Stomach (tissue), 9 donors: ENCODE results near the gene PRM2. TPM values are rescaled to one million over a fixed set of nuclear protein-coding genes. Genes with fewer than 3 reads are reported as not detected.

Source experiments
- DNase-seq, 2 donors: peaks; one replicate each; pipeline versions ENCODE4 v3.0.0 to v3.0.0-alpha.2; 2013 to 2019
- H3K27ac ChIP-seq, 5 donors: fragments of 200-600 bp in 4 of 5; sonication (generic) in 4 of 5; one replicate each; pipeline ENCODE4 v1.5.1; 2013 to 2019; ENCODE audit warnings: mild to moderate bottlenecking in 1 of 5, moderate library complexity in 1 of 5
- H3K27me3 ChIP-seq, 3 donors: fragments of 200-600 bp; sonication (generic); one replicate each; pipeline ENCODE4 v1.5.1; 2017 to 2019; ENCODE audit warnings: mixed run types in 1 of 3
- H3K36me3 ChIP-seq, 4 donors: fragments of 200-600 bp; sonication (generic); 1 replicate in 3 of 4; 2 replicates in 1 of 4; pipeline ENCODE4 v1.5.1; 2016 to 2019
- H3K4me1 ChIP-seq, 4 donors: fragments of 200-600 bp; sonication (generic); one replicate each; pipeline ENCODE4 v1.5.1; 2016 to 2019
- H3K4me3 ChIP-seq, 4 donors: fragments of 200-600 bp; sonication (generic) in 3 of 4; one replicate each; pipeline ENCODE4 v1.5.1; 2016 to 2019; ENCODE audit warnings: mild to moderate bottlenecking in 1 of 4
- H3K9me3 ChIP-seq, 4 donors: fragments of 200-600 bp; sonication (generic); one replicate each; pipeline ENCODE4 v1.5.1; 2016 to 2019
- CTCF ChIP-seq, 7 experiments: fragments of 450-650 bp in 4 of 7; fragments of 200-600 bp in 3 of 7; sonication (generic) in 3 of 7; IDR thresholded peaks; one replicate each; pipeline ENCODE4 v1.5.1; 2016 to 2019; ENCODE audit warnings: antibody characterized with exemption in 7 of 7, control low read depth in 2 of 7, mild to moderate bottlenecking in 1 of 7
- EP300 ChIP-seq: sonication (generic); formaldehyde crosslinking; IDR thresholded peaks from one replicate; pipeline ENCODE4 v1.6.1; 2017; ENCODE audit warnings: antibody characterized with exemption
- POLR2A ChIP-seq, 4 donors: fragments of 450-650 bp; IDR thresholded peaks; one replicate each; pipeline ENCODE4 v1.6.1; 2016; ENCODE audit warnings: antibody characterized with exemption in 4 of 4, control low read depth in 2 of 4, mild to moderate bottlenecking in 1 of 4, moderate library complexity in 1 of 4
- POLR2AphosphoS5 ChIP-seq, 3 donors: sonication (generic); formaldehyde crosslinking; IDR thresholded peaks; one replicate each; pipeline ENCODE4 v1.6.1; 2016; ENCODE audit warnings: antibody characterized with exemption in 3 of 3
- WGBS, 5 donors: extraction: QIAGEN DNeasy Blood & Tissue Kit in 3 of 5; methylation state at CpG; one replicate each; pipeline versions ENCODE4 v1.1.5 to v1.1.7; 2013 to 2018; 5-methylcytosine and 5-hydroxymethylcytosine counted together
- intact Hi-C: fragments of 100-400 bp; cut with DNase I; formaldehyde crosslinking; loops from one replicate; pipeline ENCODE4 v1.15.1; 2023; ENCODE audit warnings: low total_unique reads
- polyA plus RNA-seq, 3 donors: library from polyadenylated mRNA; stranded (reverse); fragments of 200-250 nt; gene quantifications; one replicate each; pipeline ENCODE4 v1.2.3, GENCODE V29; 2013
- small RNA-seq, 4 donors: library from RNA; depleted of rRNA; stranded (forward); fragments of <200 nt; gene quantifications; one replicate each; pipeline ENCODE3, GENCODE V24; 2016
- total RNA-seq, 5 donors: library from RNA; depleted of rRNA; stranded (reverse); fragments of >200 nt; gene quantifications; one replicate each; pipeline versions ENCODE4 v1.1.0 to v1.2.3, GENCODE V29; 2014 to 2016
- donor health status: healthy with polysubstance abuse.
- donor health status: Bipolar disorder and iron deficiency.
- donor health status: healthy.

Gene PRM2
- total and polyA plus RNA-seq, 8 donors: not detected

DNA sequence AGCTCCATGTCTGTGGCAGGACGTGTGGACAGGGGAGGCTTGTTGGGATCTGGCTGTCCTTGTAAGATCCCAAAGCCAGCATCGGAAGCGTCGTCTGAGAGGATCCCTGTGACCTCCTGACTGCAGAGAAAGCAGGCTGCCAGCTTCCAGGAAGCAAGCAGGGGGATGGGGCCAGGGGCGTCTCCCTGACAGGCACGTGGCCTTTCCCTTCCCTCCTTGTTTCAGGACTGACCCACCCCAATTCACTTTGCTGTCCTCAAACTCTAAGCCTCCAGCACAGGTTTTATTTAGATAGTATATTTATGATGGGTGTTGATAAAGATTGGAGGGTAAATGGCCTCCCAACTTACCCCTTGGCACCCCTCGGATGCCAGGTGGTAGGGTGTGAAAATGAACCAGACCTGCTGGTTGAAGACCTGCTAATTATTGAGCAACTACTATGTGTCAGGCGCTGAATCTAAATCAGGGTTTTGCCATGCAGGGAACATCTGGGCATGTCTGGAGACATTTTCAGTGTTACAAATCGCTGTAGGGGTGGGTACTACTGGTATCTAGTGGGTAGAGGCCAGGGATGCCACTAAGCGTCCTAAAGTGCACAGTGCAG lies 44.8 kb downstream of the PRM2 start:
- H3K27ac ChIP-seq: peak overlapping the region in 2 of 5 donors; percentile 1 to 26
- TF ChIP-seq EP300: no peak
- no peak for TF ChIP-seq POLR2AphosphoS5 (IDR thresholded peaks at IDR 0.05)

GRCh38 chr16:11229906-11230305 lies 46.4 kb downstream of the PRM2 start:
- H3K27ac ChIP-seq: no peak overlapping the region
- WGBS, 5 donors: 53 to 74% (median 69%) methylated on average over 4 of the region's 4 CpGs
- peak in 1 of 2 donors; percentile 62 for DNase-seq
- H3K36me3 ChIP-seq: no peaks in the 10 kb centered on the region
- intact Hi-C loops: no loop called here
- H3K27me3 ChIP-seq: no peaks in the 10 kb centered on the region
- peaks cover 8 to 19% (median 13%) of the 10 kb centered on the region in 4 donors for H3K4me1 ChIP-seq
- H3K9me3 ChIP-seq: no peaks in the 10 kb centered on the region
- H3K4me3 ChIP-seq: no peak overlapping the region
- TF ChIP-seq EP300 (no peak), POLR2AphosphoS5 (IDR thresholded peaks at IDR 0.05) (no peak), CTCF (IDR thresholded peaks at IDR 0.05) (no peak), POLR2A (IDR thresholded peaks at IDR 0.05) (no peak)

More for the DNA sequence above, 44.8 kb downstream of the PRM2 start:
- Histone ChIP-seq H3K36me3 (no peaks in the 10 kb centered on the region), H3K4me3 (no peak overlapping the region), H3K27me3 (no peaks in the 10 kb centered on the region), H3K4me1 (peaks cover 8 to 22% (median 10%) of the 10 kb centered on the region in 4 donors), H3K9me3 (no peaks in the 10 kb centered on the region)
- intact Hi-C loops: no loop called here
- no peak for DNase-seq
- WGBS, 5 donors: 80 to 90% (median 86%) methylated on average over 10 of the region's 10 CpGs

- intact Hi-C loops: no loop called here
- Histone ChIP-seq H3K27ac (no peak overlapping the region), H3K4me3 (no peak overlapping the region), H3K27me3 (no peaks in the 10 kb centered on the region), H3K4me1 (peaks cover 8 to 21% (median 16%) of the 10 kb centered on the region in 4 donors), H3K9me3 (no peaks in the 10 kb centered on the region), H3K36me3 (no peaks in the 10 kb centered on the region)
- no peak for DNase-seq
- 68 to 85% (median 78%) methylated on average over 5 of the region's 5 CpGs for WGBS, 5 donors
- no peak for TF ChIP-seq CTCF (IDR thresholded peaks at IDR 0.05)
- no peak for TF ChIP-seq POLR2AphosphoS5 (IDR thresholded peaks at IDR 0.05)
- TF ChIP-seq POLR2A (IDR thresholded peaks at IDR 0.05): no peak
- TF ChIP-seq EP300: no peak
These were observed 46.8 kb downstream of the PRM2 start for GRCh38 chr16:11229432-11229831.

DNA sequence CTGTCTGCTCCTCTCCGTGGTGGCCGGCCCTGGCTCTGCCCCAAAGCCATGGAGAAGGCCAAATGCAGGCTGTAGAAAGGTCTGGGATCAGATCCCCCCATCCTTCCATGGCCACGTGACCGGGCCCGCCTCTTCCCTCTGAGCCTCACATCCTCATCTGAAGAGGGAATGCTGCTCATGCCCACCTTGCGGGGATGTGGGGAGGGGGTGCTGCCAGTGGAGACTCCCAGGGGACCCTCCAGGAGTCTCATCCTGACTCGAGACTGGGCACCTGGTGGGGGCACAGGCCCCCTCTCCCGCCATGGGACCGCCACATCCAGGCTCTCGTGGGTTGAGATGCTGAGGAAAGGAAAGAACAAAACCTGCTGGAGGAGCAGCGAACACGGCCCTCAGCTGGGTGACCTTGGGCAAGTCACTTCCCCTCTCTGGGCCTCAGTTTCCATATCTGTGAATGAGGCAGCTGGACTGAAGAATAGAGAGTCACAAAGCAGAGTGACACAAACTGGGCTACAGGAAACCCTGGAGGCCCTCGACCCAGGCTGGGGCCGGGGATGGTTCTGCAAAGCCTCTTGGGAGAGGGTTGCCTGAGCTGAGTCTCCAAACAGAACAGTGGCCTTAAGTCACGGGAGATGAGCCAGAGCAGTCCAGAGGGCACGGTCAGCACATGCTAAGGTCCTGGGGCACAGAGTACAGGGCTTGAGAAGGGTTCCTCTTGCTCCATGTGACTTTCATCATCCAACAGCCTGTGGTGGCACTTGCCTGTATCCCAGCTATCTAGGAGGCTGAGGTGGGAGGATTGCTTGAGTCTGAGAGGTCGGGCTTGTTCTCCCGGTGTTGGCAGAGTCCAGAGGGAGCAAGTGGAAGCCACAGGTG lies 50.4 kb downstream of the PRM2 start:
- Histone ChIP-seq H3K27me3 (no peaks in the 10 kb centered on the region), H3K4me1 (peaks cover 0 to 23% (median 6%) of the 10 kb centered on the region in 4 donors), H3K27ac (peak overlapping the region in 4 of 5 donors; percentile 59 to 74 (median 72)), H3K9me3 (no peaks in the 10 kb centered on the region), H3K4me3 (peak overlapping the region in 2 of 4 donors; percentile 12 to 21), H3K36me3 (no peaks in the 10 kb centered on the region)
- TF ChIP-seq EP300 (no peak), POLR2AphosphoS5 (IDR thresholded peaks at IDR 0.05) (no peak), POLR2A (IDR thresholded peaks at IDR 0.05) (no peak), CTCF (IDR thresholded peaks at IDR 0.05) (no peak)
- intact Hi-C loops: no loop called here
- DNase-seq: no peak
- WGBS, 5 donors: 77 to 85% (median 82%) methylated on average over 11 to 18 of the region's 18 CpGs

Small RNA genes lying within 50 kb of the gene (small RNA-seq; reads per million reads assigned to genes)
- 0 reads per million in 4 donors for gene MIR548H2
- 0 reads per million in 4 donors for gene RF00019
- 0 reads per million in 4 donors for gene RF00554

Other genes with a start within 250 kb of the PRM2 start
- 10 to 100 TPM in 3 of 5 donors, 1 to 10 TPM in 2; 4.2 to 45.5 (median 12.1) TPM for gene SOCS1, start 20.3 kb downstream of the PRM2 start, total RNA-seq
- gene SOCS1, start 20.3 kb downstream of the PRM2 start, polyA plus RNA-seq: 10 to 100 TPM in 2 of 3 donors, 1 to 10 TPM in 1; 9.4 to 14.7 (median 11.0) TPM
- not detected for gene TNP2, start 7.2 kb downstream of the PRM2 start, total RNA-seq
- not detected for gene TNP2, start 7.2 kb downstream of the PRM2 start, polyA plus RNA-seq
- gene PRM3, start 2.9 kb downstream of the PRM2 start, total RNA-seq: not detected
- not detected for gene PRM3, start 2.9 kb downstream of the PRM2 start, polyA plus RNA-seq
- gene PRM1, start 4.8 kb upstream of the PRM2 start, total RNA-seq: not detected
- gene PRM1, start 4.8 kb upstream of the PRM2 start, polyA plus RNA-seq: not detected
- gene RMI2, start 69.0 kb upstream of the PRM2 start, total RNA-seq: 10 to 100 TPM in 3 of 5 donors, 1 to 10 TPM in 2; 2.3 to 79.9 (median 10.5) TPM
- gene RMI2, start 69.0 kb upstream of the PRM2 start, polyA plus RNA-seq: 1 to 10 TPM; 6.9 to 9.6 (median 7.0) TPM